Measurements from ENCODE around the gene KSR1. TPM values are rescaled to one million over a fixed set of nuclear protein-coding genes. Genes with fewer than 3 reads are reported as not detected.

The KSR1 gene
- total and polyA plus RNA-seq, 9 of the 15 experiments (the other 6 are each of a cell fraction or from before 2014, with no cell fraction given), result 1.4 to 51.7 (median 18.4) TPM

DNA sequence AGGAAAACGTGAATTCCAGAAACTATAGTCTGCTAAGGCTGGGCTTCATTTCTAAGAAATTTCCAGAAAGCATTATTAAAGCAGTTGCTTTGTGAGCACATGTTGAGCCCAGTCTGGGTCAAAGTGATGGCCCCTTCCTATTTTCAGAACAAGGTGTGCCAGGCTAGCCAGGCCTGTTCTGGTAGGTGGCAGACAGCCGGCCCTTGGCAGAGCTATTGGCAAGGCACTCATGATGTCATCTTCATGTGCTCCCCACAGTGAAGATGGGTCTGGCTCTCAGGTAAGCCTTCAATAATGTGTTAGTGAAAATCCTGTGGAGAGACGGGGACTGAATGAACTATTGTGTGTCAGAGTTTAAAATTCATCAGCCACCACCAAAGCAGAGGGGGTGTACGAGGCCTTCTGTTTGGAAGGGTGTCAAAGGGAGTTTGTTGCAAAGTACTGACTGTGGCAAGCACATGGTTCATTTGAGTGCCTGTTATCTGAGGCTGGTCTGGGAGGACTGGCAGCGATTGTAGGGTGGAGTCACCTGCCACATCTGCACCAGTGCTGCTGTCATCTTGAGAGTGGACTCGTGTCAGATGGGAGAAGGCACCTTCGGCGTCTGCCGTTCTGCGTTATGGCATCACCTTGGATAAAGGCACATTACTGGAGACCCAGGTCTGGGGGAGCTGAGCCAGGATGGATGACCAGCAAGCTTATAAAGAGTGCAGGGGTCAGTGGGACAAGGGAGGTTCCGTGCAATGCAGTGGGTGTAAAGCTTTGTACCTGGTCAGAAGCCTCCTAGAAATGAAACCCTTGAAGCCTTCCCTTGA is 43.4 kb downstream of the KSR1 start:
- FAIRE-seq (no peak), DNase-seq (ENCODE audit: extremely low read depth in 1 of 4, low spot score in 3 of 4) (no peak), ATAC-seq (no peak)
- no peak for TF ChIP-seq RBM17 (IDR thresholded peaks at IDR 0.05; ENCODE audit: borderline replicate concordance, low read depth, low read length)
- TF ChIP-seq, protein P1, sequence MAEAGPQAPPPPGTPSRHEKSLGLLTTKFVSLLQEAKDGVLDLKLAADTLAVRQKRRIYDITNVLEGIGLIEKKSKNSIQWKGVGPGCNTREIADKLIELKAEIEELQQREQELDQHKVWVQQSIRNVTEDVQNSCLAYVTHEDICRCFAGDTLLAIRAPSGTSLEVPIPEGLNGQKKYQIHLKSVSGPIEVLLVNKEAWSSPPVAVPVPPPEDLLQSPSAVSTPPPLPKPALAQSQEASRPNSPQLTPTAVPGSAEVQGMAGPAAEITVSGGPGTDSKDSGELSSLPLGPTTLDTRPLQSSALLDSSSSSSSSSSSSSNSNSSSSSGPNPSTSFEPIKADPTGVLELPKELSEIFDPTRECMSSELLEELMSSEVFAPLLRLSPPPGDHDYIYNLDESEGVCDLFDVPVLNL (CRISPR knock-in tag; IDR thresholded peaks at IDR 0.05; ENCODE audit: low read depth), result no peak
- no peak for TF ChIP-seq ETV5 (CRISPR knock-in tag; IDR thresholded peaks at IDR 0.05; ENCODE audit: low read depth)
- TF ChIP-seq, protein P2, sequence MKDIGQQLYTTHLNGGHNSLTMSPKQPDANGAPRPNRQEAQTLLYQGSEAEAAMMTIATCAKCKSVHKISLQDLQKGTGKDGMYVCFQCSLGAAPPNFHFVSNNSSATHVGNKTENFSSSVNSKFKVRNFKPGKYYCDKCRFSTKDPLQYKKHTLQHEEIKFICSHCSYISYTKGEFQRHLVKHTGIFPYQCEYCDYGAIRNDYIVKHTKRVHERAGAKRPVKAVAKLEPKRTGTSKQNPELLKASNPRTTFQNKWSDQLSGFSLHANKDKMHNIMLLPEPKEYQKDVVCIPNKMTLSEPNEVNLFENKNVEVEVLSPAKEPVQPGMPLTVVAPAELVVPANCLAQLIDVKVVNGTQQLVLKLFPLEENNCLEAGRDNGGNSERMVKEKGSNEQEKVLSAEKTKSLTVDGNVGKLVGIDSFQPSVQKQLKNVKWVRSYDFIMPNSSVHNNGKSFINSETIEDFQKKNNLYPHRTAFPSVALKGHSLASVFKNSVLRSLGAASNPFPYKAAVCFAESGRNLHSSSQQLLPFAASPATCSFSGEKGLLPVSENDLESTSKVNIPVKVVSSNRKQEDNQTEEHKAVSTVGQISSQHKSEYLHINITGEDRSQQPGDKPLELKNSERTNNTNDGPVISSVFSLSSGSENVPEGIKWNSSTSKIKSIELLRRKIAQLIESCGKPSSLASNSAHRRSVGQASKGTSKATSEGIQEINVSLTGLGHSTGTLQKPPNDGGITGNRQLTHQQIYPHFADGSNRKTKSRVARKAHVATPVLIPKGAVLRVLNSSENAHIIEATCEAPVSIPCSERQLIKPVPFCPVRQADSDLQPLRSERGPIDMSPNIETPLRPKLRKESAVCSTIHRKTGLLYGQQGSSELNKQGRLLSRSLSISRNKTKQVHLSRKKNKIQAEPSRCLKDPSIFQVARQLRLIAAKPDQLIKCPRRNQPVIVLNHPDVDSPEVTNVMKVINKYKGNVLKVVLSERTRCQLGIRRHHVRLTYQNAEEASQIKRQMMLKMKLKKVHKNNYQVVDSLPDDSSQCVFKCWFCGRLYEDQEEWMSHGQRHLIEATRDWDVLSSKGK (CRISPR knock-in tag; IDR thresholded peaks at IDR 0.05), result no peak
- no peak for TF ChIP-seq TEAD4 (IDR thresholded peaks at IDR 0.05; ENCODE audit: low read length)
- no peak for TF ChIP-seq TEAD4 (CRISPR knock-in tag; IDR thresholded peaks at IDR 0.05; ENCODE audit: borderline replicate concordance)
- TF ChIP-seq ZNF507 (tag; conservative IDR thresholded peaks at IDR 0.05), result no peak
- no peak for TF ChIP-seq FOXK1 (CRISPR knock-in tag; IDR thresholded peaks at IDR 0.05; ENCODE audit: borderline replicate concordance)
- TF ChIP-seq, protein P3, sequence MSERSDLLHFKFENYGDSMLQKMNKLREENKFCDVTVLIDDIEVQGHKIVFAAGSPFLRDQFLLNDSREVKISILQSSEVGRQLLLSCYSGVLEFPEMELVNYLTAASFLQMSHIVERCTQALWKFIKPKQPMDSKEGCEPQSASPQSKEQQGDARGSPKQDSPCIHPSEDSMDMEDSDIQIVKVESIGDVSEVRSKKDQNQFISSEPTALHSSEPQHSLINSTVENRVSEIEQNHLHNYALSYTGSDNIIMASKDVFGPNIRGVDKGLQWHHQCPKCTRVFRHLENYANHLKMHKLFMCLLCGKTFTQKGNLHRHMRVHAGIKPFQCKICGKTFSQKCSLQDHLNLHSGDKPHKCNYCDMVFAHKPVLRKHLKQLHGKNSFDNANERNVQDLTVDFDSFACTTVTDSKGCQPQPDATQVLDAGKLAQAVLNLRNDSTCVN (CRISPR knock-in tag; IDR thresholded peaks at IDR 0.05), result no peak
- Histone ChIP-seq H3K4me1 (replicated peaks in 1 of 2; ENCODE audit: control insufficient read depth in 2 of 2, insufficient read depth in 2 of 2, low read length in 2 of 2) (peaks cover 18 to 21% of the 10 kb centered on the region in 2 experiments), H2AFZ (ENCODE audit: low read depth, low read length) (no peak overlapping the region), H4K20me1 (replicated peaks; ENCODE audit: control insufficient read depth, insufficient read depth, low read length) (peaks cover 8% of the 10 kb centered on the region; the same call in 1 of the 2 replicates), H3K9me1 (ENCODE audit: control insufficient read depth, insufficient read depth, low read length) (no peaks in the 10 kb centered on the region), H3K27me3 (ENCODE audit: control insufficient read depth in 2 of 2, insufficient read depth in 2 of 2, low read length in 2 of 2) (no peaks in the 10 kb centered on the region), H3K9ac (ENCODE audit: insufficient read depth in 1 of 2, low read depth in 2 of 2, low read length in 2 of 2) (no peak overlapping the region), H3K4me3 (no peak overlapping the region), H3K79me2 (ENCODE audit: control insufficient read depth, insufficient read depth, low read length) (peaks cover 67% of the 10 kb centered on the region), H3K36me3 (ENCODE audit: control insufficient read depth, insufficient read depth, low read length) (no peaks in the 10 kb centered on the region; the same call in 2 of the 3 replicates), H3K9me3 (replicated peaks; ENCODE audit: control insufficient read depth, insufficient read depth, low read depth, low read length) (peaks cover 7% of the 10 kb centered on the region; the same call in 1 of the 2 replicates), H3K4me2 (ENCODE audit: insufficient read depth, low read length) (no peak overlapping the region), H3K27ac (ENCODE audit: extremely low read depth, low read depth, low read length) (no peak overlapping the region)
- no TSS peak for BruUV-seq (replicated peaks)
- 96% methylated on average over 11 of the region's 11 CpGs for WGBS (ENCODE audit: insufficient coverage, low coverage, missing lambda C conversion rate)
- CTCF ChIA-PET (ENCODE audit: low intra/inter-chr PET ratio), result no interaction called here
- intact Hi-C loops (cut with micrococcal nuclease), result loop anchor here (10.0 kb wide), 1 partner anchor 75 kb away; no protein-coding TSS in a partner anchor
- in situ Hi-C loops (cut with MboI), result no loop called here
- POLR2A ChIA-PET, result interaction anchor here (0.6 to 0.8 kb wide), 3 partner anchors 12 to 167 kb away, joined by 3 to 4 read pairs (median 4); no protein-coding TSS in a partner anchor
